Hepatocyte (in vitro differentiated cells): ENCODE results near the gene HDAC6. TPM values are rescaled to one million over a fixed set of nuclear protein-coding genes. Genes with fewer than 3 reads are reported as not detected.

Experiments
- DNase-seq: peaks from one replicate; pipeline ENCODE4 v3.0.0-alpha.2; 2016; ENCODE audit warnings: low spot score
- H2AFZ ChIP-seq: fragments of 200-600 bp; sonication (generic); 2 replicates; pipeline ENCODE4 v1.6.0; 2016; ENCODE audit warnings: antibody characterized with exemption, mild to moderate bottlenecking
- H3K27ac ChIP-seq: fragments of 200-600 bp; sonication (generic); 2 replicates; pipeline ENCODE4 v1.5.1; 2016; ENCODE audit warnings: mild to moderate bottlenecking
- H3K27me3 ChIP-seq: fragments of 200-600 bp; sonication (generic); 2 replicates; pipeline ENCODE4 v1.6.1; 2016
- H3K36me3 ChIP-seq: fragments of 200-600 bp; sonication (generic); replicated peaks from 2 replicates; pipeline ENCODE4 v1.5.1; 2016; ENCODE audit warnings: low read depth; ENCODE audit not compliant: insufficient read depth
- H3K4me1 ChIP-seq: fragments of 200-600 bp; sonication (generic); 2 replicates; pipeline ENCODE4 v1.5.1; 2016; ENCODE audit warnings: mild to moderate bottlenecking, moderate library complexity; ENCODE audit not compliant: insufficient read depth
- H3K4me2 ChIP-seq: fragments of 200-600 bp; sonication (generic); 2 replicates; pipeline ENCODE4 v1.6.0; 2016
- H3K4me3 ChIP-seq: fragments of 200-600 bp; sonication (generic); 2 replicates; pipeline ENCODE4 v1.5.1; 2016; ENCODE audit warnings: mild to moderate bottlenecking
- H3K79me2 ChIP-seq: fragments of 200-600 bp; sonication (generic); 2 replicates; pipeline ENCODE4 v1.6.0; 2017; ENCODE audit warnings: mild to moderate bottlenecking
- H3K9me2 ChIP-seq: fragments of 200-600 bp; sonication (generic); replicated peaks from 2 replicates; pipeline ENCODE4 v1.6.0; 2017; ENCODE audit warnings: mild to moderate bottlenecking; ENCODE audit not compliant: insufficient read depth
- H3K9me3 ChIP-seq: fragments of 200-600 bp; sonication (generic); 2 replicates; pipeline ENCODE4 v1.5.1; 2016; ENCODE audit warnings: low read depth, mild to moderate bottlenecking
- H4K20me1 ChIP-seq: fragments of 200-600 bp; sonication (generic); 2 replicates; pipeline ENCODE4 v1.6.0; 2016; ENCODE audit warnings: mild to moderate bottlenecking; ENCODE audit not compliant: insufficient read depth, poor library complexity, severe bottlenecking
- EZH2 ChIP-seq: fragments of 200-600 bp; sonication (generic); IDR thresholded peaks from 2 replicates; pipeline ENCODE4 v1.6.1; 2016; ENCODE audit warnings: antibody characterized with exemption, mild to moderate bottlenecking, borderline replicate concordance
- EZH2phosphoT487 ChIP-seq: fragments of 200-600 bp; sonication (generic); IDR thresholded peaks from one replicate; pipeline ENCODE4 v1.6.1; 2018; ENCODE audit warnings: antibody characterized with exemption, mild to moderate bottlenecking, low read depth, moderate library complexity; ENCODE audit not compliant: unreplicated experiment, severe bottlenecking
- WGBS: methylation state at CpG from one replicate; pipeline ENCODE4 v1.1.6; 2016; ENCODE audit warnings: low lambda C conversion rate; ENCODE audit errors: missing lambda C conversion rate; 5-methylcytosine and 5-hydroxymethylcytosine counted together
- polyA plus RNA-seq: library from polyadenylated mRNA; unstranded; fragments of >200 nt; fragmentation: Nextera tagmentation; extraction: Ambion mirVana; gene quantifications from 2 replicates; pipeline ENCODE4 v1.2.1, GENCODE V29; 2016
- total RNA-seq: library from RNA; depleted of rRNA; stranded (reverse); fragments of >200 nt; gene quantifications from 2 replicates; pipeline ENCODE4 v1.2.3, GENCODE V29; 2014
- TF ChIP-seq, protein P1 (sequence below): fragments of 200-600 bp; sonication (generic); IDR thresholded peaks from 2 replicates; pipeline ENCODE4 v1.5.1; 2016; ENCODE audit warnings: antibody characterized with exemption, mild to moderate bottlenecking; ENCODE audit not compliant: poor library complexity

Gene HDAC6
- total and polyA plus RNA-seq, 2 experiments from 2014 or later = 68.9 to 96.3 TPM

DNA sequence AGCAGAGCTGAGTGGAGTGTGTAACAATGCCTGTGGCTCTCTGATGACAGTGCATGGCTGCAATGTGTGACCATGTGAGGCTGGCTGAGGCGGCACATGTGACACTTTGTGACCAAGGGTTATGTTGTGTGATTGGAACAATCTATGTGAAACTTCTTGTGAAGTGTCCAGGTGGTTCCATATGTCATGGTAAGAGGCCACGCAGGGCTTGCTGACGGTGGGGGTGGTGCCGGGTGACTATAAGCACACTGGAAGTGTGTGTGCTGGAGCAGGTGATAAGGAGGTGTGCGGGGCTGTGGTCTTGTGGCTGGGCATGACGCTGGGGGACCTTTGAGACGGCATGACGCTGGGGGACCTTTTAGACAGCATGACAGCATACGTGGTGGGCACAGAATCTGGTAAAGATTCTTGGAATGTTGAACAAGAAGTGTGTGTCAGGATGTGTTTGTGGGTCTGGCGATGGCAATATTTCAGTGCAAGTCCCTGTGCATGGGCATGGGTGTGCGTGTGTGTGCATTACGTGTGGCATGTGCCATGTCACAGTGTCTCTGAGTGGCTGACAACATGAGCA, 7.4 kb upstream of the HDAC6 start:
- no peak for DNase-seq
- H3K9me3 ChIP-seq = no peaks in the 10 kb centered on the region
- H3K79me2 ChIP-seq = no peaks in the 10 kb centered on the region
- H3K4me3 ChIP-seq = no peak overlapping the region
- no peaks in the 10 kb centered on the region for H3K9me2 ChIP-seq
- no peak overlapping the region for H3K4me2 ChIP-seq
- peaks cover 13% of the 10 kb centered on the region for H3K4me1 ChIP-seq
- H3K27ac ChIP-seq = peak overlapping the region; percentile 75
- no peaks in the 10 kb centered on the region for H3K36me3 ChIP-seq
- H4K20me1 ChIP-seq = no peaks in the 10 kb centered on the region
- WGBS = 89% methylated on average over 12 of the region's 12 CpGs
- TF ChIP-seq, protein P1, sequence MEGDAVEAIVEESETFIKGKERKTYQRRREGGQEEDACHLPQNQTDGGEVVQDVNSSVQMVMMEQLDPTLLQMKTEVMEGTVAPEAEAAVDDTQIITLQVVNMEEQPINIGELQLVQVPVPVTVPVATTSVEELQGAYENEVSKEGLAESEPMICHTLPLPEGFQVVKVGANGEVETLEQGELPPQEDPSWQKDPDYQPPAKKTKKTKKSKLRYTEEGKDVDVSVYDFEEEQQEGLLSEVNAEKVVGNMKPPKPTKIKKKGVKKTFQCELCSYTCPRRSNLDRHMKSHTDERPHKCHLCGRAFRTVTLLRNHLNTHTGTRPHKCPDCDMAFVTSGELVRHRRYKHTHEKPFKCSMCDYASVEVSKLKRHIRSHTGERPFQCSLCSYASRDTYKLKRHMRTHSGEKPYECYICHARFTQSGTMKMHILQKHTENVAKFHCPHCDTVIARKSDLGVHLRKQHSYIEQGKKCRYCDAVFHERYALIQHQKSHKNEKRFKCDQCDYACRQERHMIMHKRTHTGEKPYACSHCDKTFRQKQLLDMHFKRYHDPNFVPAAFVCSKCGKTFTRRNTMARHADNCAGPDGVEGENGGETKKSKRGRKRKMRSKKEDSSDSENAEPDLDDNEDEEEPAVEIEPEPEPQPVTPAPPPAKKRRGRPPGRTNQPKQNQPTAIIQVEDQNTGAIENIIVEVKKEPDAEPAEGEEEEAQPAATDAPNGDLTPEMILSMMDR = no peak
- no peak for TF ChIP-seq EZH2phosphoT487
- no peak for TF ChIP-seq EZH2
- H3K27me3 ChIP-seq = no peaks in the 10 kb centered on the region
- H2AFZ ChIP-seq = no peak overlapping the region

DNA sequence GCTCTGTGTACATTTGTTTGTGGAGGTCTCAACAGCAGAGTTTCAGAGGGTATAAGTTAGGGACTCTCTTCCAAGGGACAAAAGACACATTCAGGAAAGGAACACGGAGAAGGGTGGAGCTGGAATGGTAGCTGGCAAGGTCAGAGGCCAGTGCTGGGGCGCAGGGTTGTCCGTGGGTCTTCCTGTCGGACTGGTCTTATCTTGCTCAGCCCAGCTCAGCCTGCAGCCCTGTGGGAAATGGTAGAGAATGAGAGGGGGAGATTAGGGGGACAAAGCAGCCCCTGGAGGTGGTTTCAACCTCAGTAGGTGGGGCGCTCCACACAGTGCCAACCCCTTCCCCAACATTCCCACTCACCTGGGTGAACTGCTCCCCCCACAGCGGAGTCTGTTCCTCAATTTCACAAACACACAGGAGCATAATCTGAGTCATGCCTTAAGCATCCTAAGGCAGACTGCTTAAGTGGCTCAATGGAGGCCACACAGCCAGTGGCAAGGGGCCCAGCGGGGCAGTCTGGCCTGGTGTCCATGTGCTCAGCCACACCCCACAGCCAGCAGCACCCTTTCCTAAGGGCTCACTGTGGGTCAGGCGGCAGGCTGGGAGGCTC, 6.9 kb upstream of the HDAC6 start:
- H4K20me1 ChIP-seq = no peaks in the 10 kb centered on the region
- no peaks in the 10 kb centered on the region for H3K36me3 ChIP-seq
- 59% methylated on average over 8 of the region's 8 CpGs for WGBS
- peak overlapping the region; percentile 29 for H3K4me2 ChIP-seq
- H3K27me3 ChIP-seq = no peaks in the 10 kb centered on the region
- H3K27ac ChIP-seq = peak overlapping the region; percentile 75
- peaks cover 13% of the 10 kb centered on the region for H3K4me1 ChIP-seq
- TF ChIP-seq EZH2phosphoT487 (no peak), EZH2 (no peak)
- no peaks in the 10 kb centered on the region for H3K9me2 ChIP-seq
- no peak overlapping the region for H3K4me3 ChIP-seq
- no peaks in the 10 kb centered on the region for H3K9me3 ChIP-seq
- DNase-seq = peak; percentile 61
- H3K79me2 ChIP-seq = no peaks in the 10 kb centered on the region
- H2AFZ ChIP-seq = no peak overlapping the region

DNA sequence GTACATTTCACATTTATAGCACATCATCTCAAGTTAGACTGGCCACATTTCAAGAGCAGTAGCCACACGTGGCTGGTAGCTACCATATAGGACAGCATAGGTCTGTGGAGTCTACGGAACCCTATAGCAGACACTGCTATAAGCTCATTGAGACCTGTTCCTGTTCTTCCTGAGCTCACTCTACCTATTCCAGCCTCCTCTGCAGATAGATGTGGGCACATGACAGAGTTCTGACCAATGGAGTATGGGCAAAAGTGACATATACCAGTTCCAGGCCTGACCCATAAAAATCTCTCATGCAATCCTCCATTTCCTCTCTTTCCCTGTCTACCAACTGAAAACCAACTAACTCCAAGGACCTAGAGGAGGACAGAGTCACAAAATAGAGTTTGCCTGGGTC, 3.5 kb upstream of the HDAC6 start:
- Histone ChIP-seq H3K9me2 (no peaks in the 10 kb centered on the region), H4K20me1 (no peaks in the 10 kb centered on the region)
- no peak for DNase-seq

More for the DNA sequence above, 3.5 kb upstream of the HDAC6 start:
- TF ChIP-seq, protein P1 = no peak
- TF ChIP-seq EZH2 (no peak), EZH2phosphoT487 (no peak)
- H3K27ac ChIP-seq = no peak overlapping the region
- H3K36me3 ChIP-seq = no peaks in the 10 kb centered on the region
- peaks cover 13% of the 10 kb centered on the region for H3K4me1 ChIP-seq
- no peaks in the 10 kb centered on the region for H3K9me3 ChIP-seq
- H3K79me2 ChIP-seq = no peaks in the 10 kb centered on the region
- no peak overlapping the region for H3K4me2 ChIP-seq
- H3K4me3 ChIP-seq = no peak overlapping the region
- no peaks in the 10 kb centered on the region for H3K27me3 ChIP-seq
- 66% methylated on average over 2 of the region's 2 CpGs for WGBS
- H2AFZ ChIP-seq = no peak overlapping the region
